Erythroblast (primary cell): ENCODE measurements around the gene ZNF766.

ENCODE experiments used
- GATA1 ChIP-seq: IDR thresholded peaks from 2 replicates; pipeline ENCODE4 v1.6.1; 2011; ENCODE audit warnings: low read depth, mild to moderate bottlenecking, control low read depth, low read length, moderate library complexity
- POLR2A ChIP-seq: IDR thresholded peaks from 2 replicates; pipeline ENCODE4 v1.6.1; 2011; ENCODE audit warnings: mild to moderate bottlenecking, low read length

DNA sequence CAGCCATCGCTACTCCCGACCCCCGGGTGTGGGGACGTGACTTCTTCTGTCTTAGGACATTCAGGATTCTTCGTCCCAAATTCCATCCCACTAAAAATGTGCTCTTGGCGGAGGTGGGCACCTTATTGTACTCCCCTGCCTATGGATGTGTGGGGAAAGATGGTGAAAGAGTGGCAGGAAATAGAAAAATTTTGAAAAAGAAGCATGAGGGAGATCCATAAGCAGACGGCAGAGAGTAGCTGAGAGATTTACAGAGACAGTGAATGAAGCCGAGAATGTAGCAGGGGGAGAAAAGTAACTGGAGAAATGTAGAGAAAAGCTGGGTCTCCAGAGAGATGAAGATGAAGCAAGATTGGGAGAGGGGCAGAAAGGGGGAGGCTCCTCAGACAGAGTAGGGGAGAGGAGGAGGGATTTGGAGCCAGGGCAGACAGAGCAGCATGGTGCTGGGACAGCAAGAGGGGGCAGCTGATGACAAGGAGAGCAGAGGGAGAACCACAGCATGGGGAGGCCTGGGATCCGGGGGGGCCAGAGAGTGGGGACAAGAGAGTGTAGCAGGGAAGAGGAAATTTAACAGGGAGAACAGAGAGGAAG lies 67.5 kb downstream of the ZNF766 start:
- no peak for TF ChIP-seq POLR2A
- TF ChIP-seq GATA1: no peak
